CD4-positive, alpha-beta memory T cell (primary cell): ENCODE data around the gene PPP2R1B. TPM values are rescaled to one million over a fixed set of nuclear protein-coding genes. Genes with fewer than 3 reads are reported as not detected.
A peak's percentile ranks its signal among the peaks of the same experiment; 100 is the strongest.

Experiments used
- CTCF ChIA-PET: fragments of 350-600 bp; sonication (Branson Sonifier 250); formaldehyde crosslinking; loops from one replicate; lab custom pipeline; 2021; ENCODE audit warnings: inconsistent platforms; ENCODE audit not compliant: partially characterized antibody; lab: Charles Lee
- POLR2A ChIA-PET: fragments of 350-600 bp; sonication (Branson Sonifier 250); formaldehyde crosslinking; loops from one replicate; lab custom pipeline; 2021; ENCODE audit not compliant: partially characterized antibody; lab: Charles Lee
- DNase-seq, 5 donors: peaks; one replicate each; pipeline versions ENCODE4 v3.0.0 to v3.0.0-alpha.2; 2020 to 2022; ENCODE audit warnings: mixed read lengths in 1 of 5
- H3K27ac ChIP-seq: one replicate; pipeline ENCODE4 v1.7.0; 2013; ENCODE audit warnings: low read depth, low read length
- H3K27me3 ChIP-seq: 2 replicates; pipeline ENCODE4 v1.7.0; 2013; ENCODE audit warnings: mild to moderate bottlenecking, low read length, moderate library complexity; ENCODE audit not compliant: insufficient read depth
- H3K36me3 ChIP-seq: 2 replicates; pipeline ENCODE4 v1.7.0; 2013; ENCODE audit warnings: mild to moderate bottlenecking, low read length, moderate library complexity; ENCODE audit not compliant: insufficient read depth
- H3K4me1 ChIP-seq: 2 replicates; pipeline ENCODE4 v1.7.0; 2013; ENCODE audit warnings: mild to moderate bottlenecking, low read length, moderate library complexity; ENCODE audit not compliant: insufficient read depth
- H3K4me3 ChIP-seq, 2 donors: one replicate each; pipeline ENCODE4 v1.7.0; 2013; ENCODE audit warnings: low read length in 2 of 2, mild to moderate bottlenecking in 1 of 2
- H3K9me3 ChIP-seq, 2 donors: one replicate each; pipeline ENCODE4 v1.7.0; 2013; ENCODE audit warnings: low read length in 2 of 2, control low read depth in 1 of 2; ENCODE audit not compliant: control insufficient read depth in 1 of 2
- H3K27ac Mint-ChIP-seq, 7 donors: one replicate each; pipeline ENCODE4 v1.8.0; 2020 to 2021; ENCODE audit warnings: mixed read lengths in 7 of 7, mild to moderate bottlenecking in 6 of 7, inconsistent platforms in 3 of 7, moderate library complexity in 3 of 7
- H3K27me3 Mint-ChIP-seq, 2 donors: one replicate each; pipeline ENCODE4 v1.8.0; 2020 to 2021; ENCODE audit warnings: mixed read lengths in 2 of 2
- H3K36me3 Mint-ChIP-seq, 2 donors: one replicate each; pipeline ENCODE4 v1.8.0; 2020 to 2021; ENCODE audit warnings: mixed read lengths in 2 of 2, inconsistent platforms in 1 of 2, mild to moderate bottlenecking in 1 of 2
- H3K4me1 Mint-ChIP-seq, 4 donors: one replicate each; pipeline ENCODE4 v1.8.0; 2020 to 2021; ENCODE audit warnings: mixed read lengths in 4 of 4, mild to moderate bottlenecking in 1 of 4
- H3K4me3 Mint-ChIP-seq, 8 donors: one replicate each; pipeline ENCODE4 v1.8.0; 2020 to 2021; ENCODE audit warnings: mixed read lengths in 8 of 8, mild to moderate bottlenecking in 7 of 8, moderate library complexity in 6 of 8, inconsistent platforms in 3 of 8
- H3K9me3 Mint-ChIP-seq, 8 donors: one replicate each; pipeline ENCODE4 v1.8.0; 2020 to 2021; ENCODE audit warnings: mixed read lengths in 8 of 8, mild to moderate bottlenecking in 5 of 8, inconsistent platforms in 3 of 8, moderate library complexity in 1 of 8
- intact Hi-C: fragments of 100-400 bp; cut with micrococcal nuclease; formaldehyde crosslinking; loops from one replicate; pipeline ENCODE4 v1.15.1; 2023
- polyA plus RNA-seq, 2 donors: library from polyadenylated mRNA; unstranded; fragments of 300-500 nt; fragmentation: Illumina TruSeq; gene quantifications; one replicate each; pipeline ENCODE4 v1.2.3, GENCODE V29; 2021
- total RNA-seq, 2 experiments: library from RNA; stranded (reverse); gene quantifications; one replicate each; pipeline ENCODE4 v1.2.3, GENCODE V29; 2021

The PPP2R1B gene
- total RNA-seq (10 to 100 TPM; 38.9 to 39.1 TPM), polyA plus RNA-seq (10 to 100 TPM; 18.4 to 27.9 TPM)

GRCh38 chr11:111765984-111766833, at the start of gene PPP2R1B:
Gene PPP2R1B, minus strand, starts transcription at chr11:111766389. Its CDS starts 28 bp downstream, at chr11:111766361.
- H3K27me3 Mint-ChIP-seq: peaks cover 0 to 2% of the 10 kb centered on the region in 2 donors
- peak within 1 kb of the TSS; percentile 93 to 100 (median 100) for H3K4me3 Mint-ChIP-seq
- peaks cover 29 to 50% (median 36%) of the 10 kb centered on the region in 4 donors for H3K4me1 Mint-ChIP-seq
- ChIA-PET CTCF (interaction anchor here (1.0 to 8.8 kb wide), 9 partner anchors 10 to 270 kb away, joined by 3 to 103 read pairs (median 5); partner anchors contain the start of gene SIK2), POLR2A (interaction anchor here (0.6 to 2.3 kb wide), 10 partner anchors 9 to 180 kb away, joined by 3 to 16 read pairs (median 5); partner anchors contain the start of genes ALG9 and SIK2)
- H3K36me3 ChIP-seq: peaks cover 3% of the 10 kb centered on the region
- DNase-seq: peak; percentile 71 to 78 (median 75)
- peaks cover 14 to 40% of the 10 kb centered on the region in 2 donors for H3K36me3 Mint-ChIP-seq
- peak within 1 kb of the TSS; percentile 64 to 92 for H3K4me3 ChIP-seq
- H3K27ac Mint-ChIP-seq: peak within 1 kb of the TSS; percentile 65 to 100 (median 99)
- H3K9me3 Mint-ChIP-seq: no peaks in the 10 kb centered on the region
- H3K4me1 ChIP-seq: peaks cover 24% of the 10 kb centered on the region
- intact Hi-C loops: loop anchor here (1.0 to 5.0 kb wide), 3 partner anchors 106 to 164 kb away; partner anchors contain the start of genes ALG9 and SIK2
- no peaks in the 10 kb centered on the region for H3K27me3 ChIP-seq
- H3K9me3 ChIP-seq: no peaks in the 10 kb centered on the region
- H3K27ac ChIP-seq: peak within 1 kb of the TSS; percentile 84

- ChIA-PET CTCF (no interaction called here), POLR2A (no interaction called here)
- Mint-ChIP-seq H3K9me3 (no peaks in the 10 kb centered on the region), H3K4me3 (no peak overlapping the region), H3K36me3 (peaks cover 15 to 41% of the 10 kb centered on the region in 2 donors), H3K27ac (no peak overlapping the region), H3K27me3 (no peaks in the 10 kb centered on the region), H3K4me1 (peaks cover 0 to 8% (median 2%) of the 10 kb centered on the region in 4 donors)
- no peaks in the 10 kb centered on the region for H3K9me3 ChIP-seq
- H3K4me3 ChIP-seq: no peak overlapping the region
- no peaks in the 10 kb centered on the region for H3K36me3 ChIP-seq
- intact Hi-C loops: no loop called here
- no peak for DNase-seq
- no peak overlapping the region for H3K27ac ChIP-seq
- no peaks in the 10 kb centered on the region for H3K27me3 ChIP-seq
- no peaks in the 10 kb centered on the region for H3K4me1 ChIP-seq
These were observed 49.3 kb upstream of the PPP2R1B start for GRCh38 chr11:111815489-111815888.

GRCh38 chr11:111814557-111815320, 48.5 kb upstream of the PPP2R1B start:
- H3K4me3 Mint-ChIP-seq: no peak overlapping the region
- Histone ChIP-seq H3K4me1 (no peaks in the 10 kb centered on the region), H3K27me3 (no peaks in the 10 kb centered on the region), H3K36me3 (no peaks in the 10 kb centered on the region), H3K27ac (no peak overlapping the region), H3K4me3 (no peak overlapping the region), H3K9me3 (no peaks in the 10 kb centered on the region)
- H3K9me3 Mint-ChIP-seq: no peaks in the 10 kb centered on the region
- no peaks in the 10 kb centered on the region for H3K27me3 Mint-ChIP-seq
- peak overlapping the region in 1 of 7 donors; percentile 8 for H3K27ac Mint-ChIP-seq
- CTCF ChIA-PET: interaction anchor here (1.5 kb wide), 1 partner anchor 27 kb away, joined by 3 read pairs; no protein-coding TSS in a partner anchor
- DNase-seq: no peak
- peaks cover 0 to 8% (median 2%) of the 10 kb centered on the region in 4 donors for H3K4me1 Mint-ChIP-seq
- intact Hi-C loops: no loop called here
- POLR2A ChIA-PET: no interaction called here
- peaks cover 15 to 37% of the 10 kb centered on the region in 2 donors for H3K36me3 Mint-ChIP-seq

- Histone ChIP-seq H3K4me3 (no peak overlapping the region), H3K36me3 (no peaks in the 10 kb centered on the region), H3K27ac (no peak overlapping the region), H3K4me1 (no peaks in the 10 kb centered on the region), H3K9me3 (no peaks in the 10 kb centered on the region), H3K27me3 (no peaks in the 10 kb centered on the region)
- no peaks in the 10 kb centered on the region for H3K27me3 Mint-ChIP-seq
- CTCF ChIA-PET: interaction anchor here (1.5 kb wide), 1 partner anchor 28 kb away, joined by 3 read pairs; no protein-coding TSS in a partner anchor
- POLR2A ChIA-PET: no interaction called here
- peaks cover 0 to 6% (median 2%) of the 10 kb centered on the region in 4 donors for H3K4me1 Mint-ChIP-seq
- peak overlapping the region in 1 of 7 donors; percentile 17 for H3K27ac Mint-ChIP-seq
- no peak overlapping the region for H3K4me3 Mint-ChIP-seq
- intact Hi-C loops: no loop called here
- no peaks in the 10 kb centered on the region for H3K9me3 Mint-ChIP-seq
- peaks cover 15 to 36% of the 10 kb centered on the region in 2 donors for H3K36me3 Mint-ChIP-seq
- no peak for DNase-seq
These were observed 47.9 kb upstream of the PPP2R1B start for GRCh38 chr11:111814106-111814505.

GRCh38 chr11:111812211-111812610, 46.0 kb upstream of the PPP2R1B start:
- Mint-ChIP-seq H3K36me3 (peaks cover 25 to 50% of the 10 kb centered on the region in 2 donors), H3K4me1 (peaks cover 0 to 3% (median 1%) of the 10 kb centered on the region in 4 donors), H3K27ac (no peak overlapping the region), H3K9me3 (no peaks in the 10 kb centered on the region), H3K27me3 (no peaks in the 10 kb centered on the region), H3K4me3 (no peak overlapping the region)
- Histone ChIP-seq H3K36me3 (peaks cover 12% of the 10 kb centered on the region), H3K9me3 (no peaks in the 10 kb centered on the region), H3K4me1 (no peaks in the 10 kb centered on the region), H3K4me3 (no peak overlapping the region), H3K27ac (no peak overlapping the region), H3K27me3 (no peaks in the 10 kb centered on the region)
- DNase-seq: no peak
- intact Hi-C loops: no loop called here
- POLR2A ChIA-PET: no interaction called here
- CTCF ChIA-PET: no interaction called here

- no peaks in the 10 kb centered on the region for H3K27me3 Mint-ChIP-seq
- no peaks in the 10 kb centered on the region for H3K4me1 ChIP-seq
- no peaks in the 10 kb centered on the region for H3K27me3 ChIP-seq
- H3K4me3 ChIP-seq: no peak overlapping the region
- intact Hi-C loops: no loop called here
- H3K36me3 Mint-ChIP-seq: peaks cover 27 to 52% of the 10 kb centered on the region in 2 donors
- ChIA-PET POLR2A (no interaction called here), CTCF (no interaction called here)
- no peaks in the 10 kb centered on the region for H3K9me3 Mint-ChIP-seq
- peaks cover 0 to 4% (median 0%) of the 10 kb centered on the region in 4 donors for H3K4me1 Mint-ChIP-seq
- no peak for DNase-seq
- H3K27ac Mint-ChIP-seq: no peak overlapping the region
- H3K36me3 ChIP-seq: peaks cover 12% of the 10 kb centered on the region
- H3K4me3 Mint-ChIP-seq: no peak overlapping the region
- H3K9me3 ChIP-seq: no peaks in the 10 kb centered on the region
- H3K27ac ChIP-seq: no peak overlapping the region
These were observed 45.3 kb upstream of the PPP2R1B start for GRCh38 chr11:111811445-111811844.
